Thymus (tissue), 11 donors: ENCODE measurements around the gene ALLC. TPM values are rescaled to one million over a fixed set of nuclear protein-coding genes. Genes with fewer than 3 reads are reported as not detected.
A peak's percentile ranks its signal among the peaks of the same experiment; 100 is the strongest.

Source experiments
- DNase-seq, 9 donors: peaks; one replicate each; pipeline ENCODE4 v3.0.0-alpha.2; 2013; ENCODE audit warnings: low spot score in 9 of 9, low read depth in 6 of 9, missing footprints in 1 of 9
- H3K27ac ChIP-seq, 2 donors: one replicate each; pipeline ENCODE4 v1.5.1; 2013; ENCODE audit warnings: control low read depth in 1 of 2, low read depth in 1 of 2, low read length in 1 of 2, mild to moderate bottlenecking in 1 of 2, moderate library complexity in 1 of 2
- H3K27me3 ChIP-seq, 2 donors: one replicate each; pipeline ENCODE4 v1.5.1; 2013; ENCODE audit warnings: low read length in 1 of 2; ENCODE audit not compliant: control insufficient read depth in 2 of 2, insufficient read depth in 1 of 2
- H3K36me3 ChIP-seq, 2 donors: one replicate each; pipeline ENCODE4 v1.5.1; 2013; ENCODE audit warnings: low read length in 1 of 2, mild to moderate bottlenecking in 1 of 2, moderate library complexity in 1 of 2; ENCODE audit not compliant: control insufficient read depth in 2 of 2, insufficient read depth in 2 of 2
- H3K4me1 ChIP-seq, 2 donors: one replicate each; pipeline ENCODE4 v1.5.1; 2013; ENCODE audit warnings: low read length in 2 of 2; ENCODE audit not compliant: control insufficient read depth in 2 of 2, insufficient read depth in 2 of 2
- H3K4me3 ChIP-seq, 2 donors: one replicate each; pipeline ENCODE4 v1.5.1; 2013; ENCODE audit warnings: low read length in 2 of 2, control low read depth in 1 of 2, mild to moderate bottlenecking in 1 of 2
- H3K9me3 ChIP-seq, 2 donors: one replicate each; pipeline ENCODE4 v1.5.1; 2013; ENCODE audit warnings: low read length in 1 of 2, mild to moderate bottlenecking in 1 of 2; ENCODE audit not compliant: control insufficient read depth in 2 of 2, insufficient read depth in 1 of 2
- WGBS: extraction: QIAGEN DNeasy Blood & Tissue Kit; methylation state at CpG from one replicate; pipeline ENCODE4 v1.1.7; 2013; 5-methylcytosine and 5-hydroxymethylcytosine counted together
- polyA plus RNA-seq: library from polyadenylated mRNA; stranded (reverse); fragments of 200-250 nt; gene quantifications from one replicate; pipeline ENCODE4 v1.2.3, GENCODE V29; 2013
- total RNA-seq: library from RNA; stranded (reverse); fragments of 120-200 nt; gene quantifications from one replicate; pipeline ENCODE4 v1.2.4, GENCODE V29; 2013
- donor health status: healthy.

The ALLC gene
- total and polyA plus RNA-seq, 2 donors = 0.05 to 0.87 TPM

DNA sequence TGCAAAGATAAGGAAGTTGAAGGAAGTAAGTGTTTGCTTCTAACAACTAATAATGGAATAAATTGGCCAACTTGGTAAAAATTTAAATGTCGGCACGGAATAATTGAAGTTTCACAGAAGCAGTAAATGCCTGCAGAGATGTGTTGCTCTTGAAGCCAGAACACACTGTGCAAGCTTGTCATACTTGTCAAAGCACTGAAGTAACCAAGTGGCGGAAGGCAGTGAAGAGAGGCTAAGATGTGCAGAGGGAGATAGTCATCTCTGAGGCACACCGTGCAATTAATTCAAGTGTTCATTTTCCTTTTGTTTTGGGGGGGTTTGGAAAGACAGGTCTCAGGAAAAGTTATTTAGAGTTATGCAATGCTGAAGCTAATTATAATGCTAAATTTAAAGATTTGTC, 50.6 kb downstream of the ALLC start:
- WGBS = 93% methylated on average over 4 of the region's 4 CpGs
- Histone ChIP-seq H3K4me1 (no peaks in the 10 kb centered on the region), H3K27me3 (peaks cover 2 to 23% of the 10 kb centered on the region in 2 donors), H3K4me3 (no peak overlapping the region), H3K36me3 (no peaks in the 10 kb centered on the region), H3K27ac (no peak overlapping the region), H3K9me3 (peaks cover 0 to under 1% of the 10 kb centered on the region in 2 donors)
- no peak for DNase-seq

DNA sequence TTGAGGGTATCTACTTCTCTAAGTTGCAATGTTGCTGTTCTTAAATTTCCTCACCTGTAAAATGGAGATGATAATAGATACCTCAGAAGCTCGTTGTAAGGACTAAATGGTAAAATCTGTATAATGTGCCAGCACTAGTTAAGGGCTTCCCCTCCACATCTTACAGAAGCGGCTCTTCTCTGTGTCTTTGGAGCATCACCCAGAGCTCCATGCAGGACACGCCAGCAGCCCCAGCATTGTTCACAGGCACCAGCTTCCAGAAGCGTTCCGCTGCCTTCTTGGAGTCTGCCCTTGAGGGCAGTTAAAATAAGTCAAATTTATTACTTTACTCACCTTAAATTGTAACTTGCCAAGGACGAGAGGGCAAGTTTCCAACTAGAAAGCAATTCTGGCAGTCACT, 51.2 kb downstream of the ALLC start:
- Histone ChIP-seq H3K27me3 (peaks cover 0 to 17% of the 10 kb centered on the region in 2 donors), H3K36me3 (no peaks in the 10 kb centered on the region), H3K9me3 (no peaks in the 10 kb centered on the region), H3K4me1 (no peaks in the 10 kb centered on the region), H3K4me3 (no peak overlapping the region), H3K27ac (no peak overlapping the region)
- DNase-seq = no peak
- WGBS = 91% methylated on average over 6 of the region's 6 CpGs

DNA sequence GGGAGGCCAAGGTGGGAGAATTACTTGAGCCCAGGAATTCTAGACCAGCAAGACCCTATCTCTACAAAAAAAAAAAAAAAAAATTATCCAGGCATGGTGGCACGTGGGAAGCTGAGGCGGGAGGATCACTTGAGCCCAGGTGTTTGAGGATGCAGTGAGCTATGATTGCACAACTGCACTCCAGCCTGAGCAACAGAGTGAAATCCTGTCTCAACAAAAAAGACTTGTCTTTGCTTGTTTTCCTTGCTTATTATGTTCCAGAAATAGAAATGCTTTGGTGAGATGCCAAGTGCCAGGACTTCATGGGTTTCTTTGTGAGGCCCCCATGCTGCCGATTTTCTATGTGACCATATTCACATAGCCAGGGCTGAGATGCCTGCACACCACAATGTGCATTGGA, 54.4 kb downstream of the ALLC start:
- H3K4me3 ChIP-seq = no peak overlapping the region
- no peaks in the 10 kb centered on the region for H3K9me3 ChIP-seq
- peak overlapping the region in 1 of 2 donors; percentile 17 for H3K27ac ChIP-seq
- H3K4me1 ChIP-seq = no peaks in the 10 kb centered on the region
- H3K27me3 ChIP-seq = peaks cover 0 to 1% of the 10 kb centered on the region in 2 donors
- DNase-seq = peak in 1 of 9 donors; percentile 28
- 90% methylated on average over 3 of the region's 3 CpGs for WGBS
- H3K36me3 ChIP-seq = no peaks in the 10 kb centered on the region

DNA sequence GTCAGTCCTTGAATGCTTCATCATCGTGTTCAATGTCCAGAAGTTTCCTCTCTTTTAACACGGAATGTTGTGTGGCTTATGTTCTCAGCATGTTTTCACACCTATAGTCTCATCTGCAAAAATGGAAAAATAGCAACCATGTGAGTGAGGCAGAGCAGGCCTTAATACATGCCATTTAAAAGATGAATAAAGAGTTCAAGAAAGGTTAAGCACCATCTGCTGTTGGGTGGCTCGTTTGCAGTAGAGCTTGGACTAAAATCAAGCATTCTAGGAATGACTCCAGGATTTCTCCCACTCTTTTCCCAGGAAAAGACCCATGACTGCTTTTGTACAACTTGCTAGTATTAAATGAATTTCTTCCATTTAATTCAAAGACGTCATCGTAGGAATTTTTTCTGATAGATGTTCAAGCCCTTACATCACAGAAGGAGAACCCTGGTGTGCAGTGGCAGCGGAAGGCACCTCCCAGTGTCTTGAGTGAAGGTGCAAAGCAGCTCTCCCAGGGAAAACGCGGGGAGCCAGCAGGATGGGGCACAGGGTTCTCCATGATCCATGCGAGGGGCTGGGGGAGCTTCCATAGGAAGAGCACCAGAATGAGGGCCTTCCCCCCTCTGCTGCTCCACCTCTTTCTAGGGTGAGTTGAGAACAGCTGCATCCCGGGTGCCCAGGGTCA, 55.0 kb downstream of the ALLC start:
- no peak for DNase-seq
- no peaks in the 10 kb centered on the region for H3K9me3 ChIP-seq
- no peaks in the 10 kb centered on the region for H3K27me3 ChIP-seq
- no peak overlapping the region for H3K4me3 ChIP-seq
- WGBS = 91% methylated on average over 10 of the region's 10 CpGs
- H3K4me1 ChIP-seq = no peaks in the 10 kb centered on the region
- H3K36me3 ChIP-seq = no peaks in the 10 kb centered on the region
- peak overlapping the region in 1 of 2 donors; percentile 17 for H3K27ac ChIP-seq

DNA sequence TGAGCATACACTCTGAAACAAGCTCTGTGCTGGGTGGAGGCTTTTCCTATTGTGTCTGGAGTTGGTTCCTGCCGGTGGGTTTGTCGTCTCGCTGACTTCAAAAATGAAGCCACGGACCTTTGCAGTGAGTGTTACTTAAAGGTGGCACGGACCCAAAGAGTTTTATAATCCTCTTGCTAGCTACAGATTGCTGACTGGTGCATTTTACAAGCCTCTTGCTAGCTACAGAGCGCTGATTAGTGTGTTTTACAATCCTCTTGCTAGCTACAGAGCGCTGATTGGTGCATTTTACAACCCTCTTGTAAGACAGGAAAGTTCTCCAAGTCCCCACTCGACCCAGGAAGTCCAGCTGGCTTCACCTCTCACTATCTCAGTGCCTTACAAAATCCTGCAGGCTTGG, 60.7 kb downstream of the ALLC start:
- Histone ChIP-seq H3K9me3 (peaks cover 0 to 4% of the 10 kb centered on the region in 2 donors), H3K27me3 (no peaks in the 10 kb centered on the region), H3K4me1 (no peaks in the 10 kb centered on the region), H3K27ac (no peak overlapping the region), H3K4me3 (no peak overlapping the region), H3K36me3 (no peaks in the 10 kb centered on the region)
- 85% methylated on average over 8 of the region's 8 CpGs for WGBS
- no peak for DNase-seq

DNA sequence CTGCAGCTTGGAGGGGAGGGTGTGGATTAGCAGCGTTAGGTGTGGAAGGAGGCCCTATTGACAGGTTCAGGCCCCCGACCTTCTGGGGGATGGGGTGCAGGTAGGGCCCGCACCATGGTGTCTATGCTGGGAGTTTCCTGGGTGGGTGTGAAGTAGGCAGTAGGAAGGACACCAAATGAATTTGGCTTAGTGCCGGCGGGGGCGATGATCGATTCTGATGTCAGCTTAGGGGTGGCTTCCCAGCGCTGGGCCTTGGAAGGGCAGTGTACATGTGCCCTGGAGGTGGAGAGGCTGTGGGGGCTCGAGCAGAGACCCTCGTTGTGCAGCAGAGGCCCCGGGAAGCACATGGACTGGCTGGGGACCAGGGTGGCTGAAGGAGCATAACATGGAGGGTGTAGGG, 67.0 kb downstream of the ALLC start:
- H3K9me3 ChIP-seq = no peaks in the 10 kb centered on the region
- DNase-seq = no peak
- H3K4me1 ChIP-seq = no peaks in the 10 kb centered on the region
- H3K4me3 ChIP-seq = no peak overlapping the region
- H3K27ac ChIP-seq = no peak overlapping the region
- H3K36me3 ChIP-seq = no peaks in the 10 kb centered on the region
- WGBS = 88% methylated on average over 11 of the region's 11 CpGs
- peaks cover 0 to 7% of the 10 kb centered on the region in 2 donors for H3K27me3 ChIP-seq

DNA sequence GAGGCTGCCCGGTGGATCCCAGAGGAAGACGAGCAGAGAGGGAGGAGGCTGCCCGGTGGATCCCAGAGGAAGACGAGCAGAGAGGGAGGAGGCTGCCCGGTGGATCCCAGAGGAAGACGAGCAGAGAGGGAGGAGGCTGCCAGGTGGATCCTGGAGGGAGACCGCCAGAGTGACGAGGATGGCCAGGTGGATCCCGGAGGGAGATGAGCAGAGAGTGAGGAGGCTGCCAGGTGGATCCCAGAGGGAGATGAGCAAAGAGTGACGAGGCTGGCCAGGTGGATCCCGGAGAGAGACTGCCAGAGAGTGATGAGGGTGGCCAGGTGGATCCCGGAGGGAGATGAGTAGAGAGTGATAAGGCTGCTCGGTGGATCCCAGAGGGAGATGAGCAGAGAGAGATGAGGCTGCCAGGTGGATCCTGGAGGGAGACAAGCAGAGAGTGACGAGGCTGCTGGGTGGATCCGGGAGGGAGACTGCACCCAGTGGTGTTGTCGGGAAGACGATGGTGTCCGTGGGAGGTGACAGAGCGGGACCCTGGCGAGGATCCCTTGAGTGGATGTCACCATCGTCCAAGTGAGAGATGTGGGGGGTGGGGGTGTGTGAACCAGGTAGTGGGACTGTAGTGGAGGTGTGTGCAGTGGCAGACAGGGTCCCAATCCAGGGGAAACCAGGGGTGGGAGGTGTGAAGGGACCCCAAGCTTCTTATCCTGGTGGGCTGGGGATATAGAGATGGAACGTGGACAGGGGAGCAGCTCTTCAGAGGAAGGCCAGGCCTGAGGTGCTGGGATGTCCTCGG, 67.7 kb downstream of the ALLC start:
- H3K27me3 ChIP-seq = peaks cover 0 to 7% of the 10 kb centered on the region in 2 donors
- H3K27ac ChIP-seq = no peak overlapping the region
- H3K4me3 ChIP-seq = no peak overlapping the region
- 85% methylated on average over 23 of the region's 23 CpGs for WGBS
- peak in 2 of 9 donors; percentile 13 to 21 for DNase-seq
- no peaks in the 10 kb centered on the region for H3K36me3 ChIP-seq
- H3K4me1 ChIP-seq = no peaks in the 10 kb centered on the region
- no peaks in the 10 kb centered on the region for H3K9me3 ChIP-seq

DNA sequence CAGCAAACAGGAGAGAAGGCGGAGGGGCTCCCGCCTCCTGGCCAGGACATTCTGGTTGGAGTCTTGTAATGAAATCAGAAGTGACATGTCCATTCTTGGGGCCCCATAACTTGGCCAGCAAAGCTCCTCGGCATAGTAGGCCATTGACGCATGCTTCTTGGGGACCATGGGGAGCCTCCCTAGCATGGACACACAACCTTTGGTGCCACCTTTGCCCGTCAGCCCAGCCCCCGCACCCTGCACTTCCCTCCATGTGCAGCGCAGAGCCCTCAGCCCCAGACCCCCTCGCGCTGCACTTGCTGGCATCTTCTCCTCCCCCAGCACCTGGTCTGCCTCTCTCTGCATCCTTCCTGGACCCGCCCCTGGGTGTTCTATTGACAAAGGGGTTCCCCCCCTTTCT, 68.5 kb downstream of the ALLC start:
- Histone ChIP-seq H3K4me3 (no peak overlapping the region), H3K4me1 (no peaks in the 10 kb centered on the region), H3K27me3 (peaks cover 0 to 7% of the 10 kb centered on the region in 2 donors), H3K36me3 (no peaks in the 10 kb centered on the region), H3K9me3 (no peaks in the 10 kb centered on the region), H3K27ac (no peak overlapping the region)
- 96% methylated on average over 10 of the region's 10 CpGs for WGBS
- no peak for DNase-seq

DNA sequence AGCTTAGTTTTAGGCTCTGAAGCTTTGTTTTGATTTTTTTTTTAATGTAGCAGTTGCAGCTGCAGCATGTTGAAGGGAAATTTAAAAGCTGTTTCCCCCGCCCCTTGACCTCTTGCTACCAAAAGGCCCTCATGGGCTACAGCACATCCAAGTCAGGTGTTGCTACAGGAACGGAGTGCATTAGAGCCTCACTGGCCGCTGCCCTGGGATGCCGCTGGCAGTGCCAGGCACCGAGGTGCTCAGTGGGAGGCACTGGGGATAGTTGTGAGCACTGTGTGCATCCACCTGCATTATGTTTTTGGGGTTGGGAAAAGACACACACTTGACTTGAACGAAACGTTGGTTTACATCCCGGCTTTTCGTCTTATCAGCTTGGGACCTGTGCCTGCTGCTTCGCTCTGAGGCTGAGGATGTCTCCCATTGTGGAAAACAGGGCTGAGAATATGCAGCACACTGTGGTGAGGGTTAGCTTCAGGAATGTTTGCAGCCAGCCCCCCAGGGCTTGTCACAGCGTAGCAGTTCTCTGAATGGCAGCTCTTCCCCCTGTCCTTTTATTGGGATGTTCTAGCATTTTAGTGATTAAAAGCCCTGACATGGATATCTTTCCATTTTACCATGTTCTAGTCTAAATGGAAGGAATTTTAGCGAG, 69.5 kb downstream of the ALLC start:
- H3K9me3 ChIP-seq = no peaks in the 10 kb centered on the region
- 89% methylated on average over 12 of the region's 12 CpGs for WGBS
- H3K27ac ChIP-seq = no peak overlapping the region
- DNase-seq = no peak
- H3K4me1 ChIP-seq = no peaks in the 10 kb centered on the region
- peaks cover 0 to 7% of the 10 kb centered on the region in 2 donors for H3K27me3 ChIP-seq
- H3K36me3 ChIP-seq = no peaks in the 10 kb centered on the region
- no peak overlapping the region for H3K4me3 ChIP-seq
